Measurements from ENCODE around the gene TNS3.

Gene TNS3

DNA sequence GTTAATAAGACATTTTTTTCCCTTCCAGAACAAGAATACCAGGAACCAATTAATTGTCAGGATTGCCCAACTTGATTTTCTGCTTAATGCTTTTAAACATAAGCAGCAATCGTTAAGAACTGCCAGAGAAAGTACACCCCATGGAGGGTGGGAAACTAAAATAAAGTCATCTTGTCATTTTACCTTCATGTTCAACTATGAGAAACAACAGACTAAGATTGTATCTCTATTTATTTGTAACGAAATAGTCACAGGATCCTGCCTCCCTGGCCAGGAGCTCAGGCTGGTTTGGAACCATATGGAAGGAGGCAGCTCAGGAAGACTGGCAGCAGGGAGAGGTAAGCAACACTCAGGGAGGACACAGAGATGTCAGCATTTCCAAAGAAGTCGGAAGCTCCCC, 129.6 kb downstream of the TNS3 start:
- POLR2A ChIA-PET, result no interaction called here
- DNase-seq (ENCODE audit: extremely low spot score), result no peak
- CTCF ChIA-PET, result interaction anchor here (1.2 to 1.6 kb wide), 3 partner anchors 13 to 186 kb away, joined by 3 to 4 read pairs (median 3); no protein-coding TSS in a partner anchor
- TF ChIP-seq, protein P1, sequence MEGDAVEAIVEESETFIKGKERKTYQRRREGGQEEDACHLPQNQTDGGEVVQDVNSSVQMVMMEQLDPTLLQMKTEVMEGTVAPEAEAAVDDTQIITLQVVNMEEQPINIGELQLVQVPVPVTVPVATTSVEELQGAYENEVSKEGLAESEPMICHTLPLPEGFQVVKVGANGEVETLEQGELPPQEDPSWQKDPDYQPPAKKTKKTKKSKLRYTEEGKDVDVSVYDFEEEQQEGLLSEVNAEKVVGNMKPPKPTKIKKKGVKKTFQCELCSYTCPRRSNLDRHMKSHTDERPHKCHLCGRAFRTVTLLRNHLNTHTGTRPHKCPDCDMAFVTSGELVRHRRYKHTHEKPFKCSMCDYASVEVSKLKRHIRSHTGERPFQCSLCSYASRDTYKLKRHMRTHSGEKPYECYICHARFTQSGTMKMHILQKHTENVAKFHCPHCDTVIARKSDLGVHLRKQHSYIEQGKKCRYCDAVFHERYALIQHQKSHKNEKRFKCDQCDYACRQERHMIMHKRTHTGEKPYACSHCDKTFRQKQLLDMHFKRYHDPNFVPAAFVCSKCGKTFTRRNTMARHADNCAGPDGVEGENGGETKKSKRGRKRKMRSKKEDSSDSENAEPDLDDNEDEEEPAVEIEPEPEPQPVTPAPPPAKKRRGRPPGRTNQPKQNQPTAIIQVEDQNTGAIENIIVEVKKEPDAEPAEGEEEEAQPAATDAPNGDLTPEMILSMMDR (IDR thresholded peaks at IDR 0.05; ENCODE audit: control extremely low read depth, extremely low read depth, low read depth, missing control alignments), result no peak

DNA sequence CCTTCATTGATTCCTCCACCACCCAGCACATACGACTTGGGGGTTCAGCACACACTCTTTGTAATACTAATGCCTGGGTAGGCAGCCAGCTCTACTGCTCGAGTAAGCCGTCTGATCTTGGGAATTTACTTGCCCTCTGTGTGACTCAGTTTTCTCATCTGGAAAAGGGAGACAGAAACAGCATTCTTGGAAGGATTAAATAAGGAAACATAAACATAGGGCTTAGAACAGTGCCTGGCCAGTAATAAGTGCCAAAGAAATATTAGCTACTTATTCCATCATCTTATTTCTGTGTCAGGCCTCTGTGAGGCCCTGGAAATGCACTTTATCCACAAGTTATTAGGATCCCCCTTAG, 130.1 kb downstream of the TNS3 start:
- TF ChIP-seq, protein P1 (IDR thresholded peaks at IDR 0.05; ENCODE audit: control extremely low read depth, extremely low read depth, low read depth, missing control alignments), result no peak
- no peak for DNase-seq (ENCODE audit: extremely low spot score)
- POLR2A ChIA-PET, result no interaction called here
- CTCF ChIA-PET, result interaction anchor here (1.2 to 1.6 kb wide), 3 partner anchors 9 to 186 kb away, joined by 3 to 5 read pairs (median 4); no protein-coding TSS in a partner anchor

DNA sequence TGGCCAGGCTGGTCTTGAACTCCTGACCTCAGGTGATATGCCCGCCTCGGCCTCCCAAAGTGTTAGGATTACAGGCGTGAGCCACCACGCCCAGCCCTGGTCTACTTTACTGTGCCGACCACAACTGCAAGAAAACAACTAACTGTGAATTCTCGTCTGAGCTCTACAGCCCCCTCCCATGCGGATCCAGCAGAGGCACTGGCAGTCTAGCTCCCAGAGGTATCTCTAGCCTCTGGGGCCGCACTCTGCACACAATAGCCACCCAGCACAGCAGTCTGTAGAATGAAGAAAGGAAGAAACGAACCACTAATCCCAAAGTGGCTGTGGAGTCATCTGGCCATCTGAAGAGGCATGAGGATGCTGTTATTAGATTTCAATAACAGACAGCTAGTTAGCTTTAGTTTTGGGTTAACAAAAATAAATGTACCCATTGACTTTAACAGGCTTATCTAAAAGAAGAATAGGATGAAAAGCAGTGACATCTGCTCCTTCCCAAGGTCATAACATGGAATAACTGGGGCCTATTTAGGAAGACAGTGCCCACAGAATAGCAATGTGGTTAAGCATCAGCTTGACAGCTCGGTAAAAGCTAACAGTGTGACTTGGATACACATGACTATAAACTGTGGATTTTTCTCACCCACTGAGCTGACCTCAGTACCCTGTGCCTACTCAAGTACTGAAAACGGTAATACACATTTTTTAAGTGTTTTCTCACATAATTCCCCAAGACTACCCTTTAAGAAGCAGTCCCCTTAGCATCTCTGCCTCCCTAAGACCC, 131.9 kb downstream of the TNS3 start:
- CTCF ChIA-PET, result interaction anchor here (1.4 kb wide), 1 partner anchor 10 kb away, joined by 5 read pairs; no protein-coding TSS in a partner anchor
- POLR2A ChIA-PET, result no interaction called here
- DNase-seq (ENCODE audit: extremely low spot score), result no peak
- TF ChIP-seq, protein P1 (IDR thresholded peaks at IDR 0.05; ENCODE audit: control extremely low read depth, extremely low read depth, low read depth, missing control alignments), result no peak

DNA sequence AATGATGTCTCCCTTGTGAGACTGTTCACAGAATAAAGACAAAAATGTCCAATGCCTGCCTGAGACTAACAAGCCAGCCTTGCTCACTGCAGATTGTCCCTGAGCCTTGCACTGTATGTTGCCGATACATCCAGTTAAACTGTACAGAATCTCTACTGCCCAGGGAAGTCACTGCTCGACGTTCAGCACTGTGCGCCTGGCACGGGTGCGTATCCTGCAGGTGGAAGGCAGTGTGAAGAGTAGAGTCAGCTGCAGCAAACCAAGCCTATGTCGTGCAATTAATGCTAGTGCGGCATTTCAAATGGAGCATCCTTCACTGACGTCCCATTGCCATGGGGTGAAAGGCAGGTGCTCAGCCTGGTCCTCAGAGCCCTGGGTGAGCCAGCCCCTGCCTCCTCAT, 132.9 kb downstream of the TNS3 start:
- TF ChIP-seq, protein P1 (IDR thresholded peaks at IDR 0.05; ENCODE audit: control extremely low read depth, extremely low read depth, low read depth, missing control alignments), result no peak
- POLR2A ChIA-PET, result no interaction called here
- CTCF ChIA-PET, result no interaction called here

DNA sequence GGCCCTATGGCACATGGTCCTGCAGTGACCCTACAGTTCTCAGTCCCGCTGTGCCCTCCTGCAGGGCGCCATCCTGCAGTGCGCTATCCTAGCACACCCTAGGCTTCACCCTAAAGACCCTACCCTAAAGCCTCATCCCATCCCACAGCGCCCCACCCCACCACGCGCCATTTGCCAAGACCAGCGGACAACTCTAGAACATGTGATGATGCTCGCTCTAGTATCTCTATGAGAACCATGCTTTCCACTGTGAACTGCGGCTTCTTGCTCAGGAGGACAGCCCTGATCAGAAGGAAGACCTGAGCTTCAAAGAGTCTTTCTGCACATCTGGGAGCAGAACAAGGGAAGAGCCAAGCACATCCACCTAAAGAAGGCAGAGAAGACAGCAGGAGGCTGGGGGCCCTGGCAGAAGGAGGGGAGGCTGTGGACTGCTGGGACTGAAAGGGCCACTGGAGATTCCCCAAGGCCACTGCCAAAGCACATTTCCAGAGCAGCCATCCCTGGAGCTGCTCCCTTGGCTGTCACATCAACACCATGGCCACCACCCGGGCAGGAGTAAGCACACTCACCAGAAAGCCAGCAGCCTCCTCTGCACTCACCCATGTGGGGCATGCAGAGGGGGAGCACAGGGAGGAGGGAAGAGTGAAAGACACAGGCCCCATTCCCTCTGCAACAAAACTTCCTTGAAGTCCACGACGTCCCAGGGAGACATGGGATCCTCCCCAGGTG, 134.1 kb downstream of the TNS3 start:
- DNase-seq (ENCODE audit: extremely low spot score), result no peak
- TF ChIP-seq, protein P1 (IDR thresholded peaks at IDR 0.05; ENCODE audit: control extremely low read depth, extremely low read depth, low read depth, missing control alignments), result no peak
- POLR2A ChIA-PET, result no interaction called here
- CTCF ChIA-PET, result interaction anchor here (1.0 kb wide), 1 partner anchor 372 kb away, joined by 4 read pairs; no protein-coding TSS in a partner anchor

More for the DNA sequence above, 132.9 kb downstream of the TNS3 start:
- DNase-seq (ENCODE audit: extremely low spot score), result no peak

DNA sequence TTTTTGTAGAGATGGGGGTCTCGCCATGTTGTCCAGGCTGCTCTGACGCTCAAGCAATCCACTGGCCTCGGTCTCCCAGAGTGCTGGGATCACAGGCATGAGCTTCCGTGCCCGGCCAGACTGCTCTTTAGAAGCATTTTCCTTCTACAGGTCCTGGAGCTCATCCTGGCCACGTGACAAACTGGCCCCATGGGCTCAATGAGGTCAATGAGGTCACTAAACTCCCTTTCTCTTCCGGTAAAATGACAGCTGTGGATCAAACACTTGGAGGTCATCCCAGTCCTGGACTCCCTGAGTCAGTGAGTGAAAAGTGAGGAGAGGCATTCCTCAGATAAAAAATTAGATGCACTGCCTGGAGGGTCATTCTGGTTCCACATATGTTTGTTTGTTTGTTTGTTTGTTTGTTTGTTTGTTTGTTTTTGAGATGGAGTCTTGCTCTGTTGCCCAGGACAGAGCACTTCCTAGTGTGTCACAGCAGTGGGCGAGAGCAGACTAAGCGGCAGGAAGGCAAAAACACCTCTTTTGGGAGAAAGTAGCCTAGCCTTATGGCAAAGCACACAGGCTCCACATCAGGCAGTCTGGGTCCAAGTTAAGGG, 134.9 kb downstream of the TNS3 start:
- ChIA-PET CTCF (interaction anchor here (0.6 to 1.0 kb wide), 2 partner anchors 359 to 361 kb away, joined by 3 read pairs; no protein-coding TSS in a partner anchor), POLR2A (no interaction called here)
- TF ChIP-seq, protein P1 (IDR thresholded peaks at IDR 0.05; ENCODE audit: control extremely low read depth, extremely low read depth, low read depth, missing control alignments), result no peak
- DNase-seq (ENCODE audit: extremely low spot score), result no peak

All from GM10248 (cell line).